Esophagus squamous epithelium (tissue), 5 donors: ENCODE data around the gene ASAP2. TPM values are rescaled to one million over a fixed set of nuclear protein-coding genes. Genes with fewer than 3 reads are reported as not detected.

ENCODE experiments used
- DNase-seq: peaks from one replicate; lab custom pipeline; 2025; lab: John Stamatoyannopoulos, UW
- H3K27ac ChIP-seq, 4 donors: fragments of 200-600 bp; sonication (generic); one replicate each; pipeline ENCODE4 v1.5.1; 2016 to 2019; ENCODE audit warnings: mild to moderate bottlenecking in 1 of 4
- H3K27me3 ChIP-seq, 4 donors: fragments of 200-600 bp; sonication (generic); 1 replicate in 3 of 4; 2 replicates in 1 of 4; pipeline versions ENCODE4 v1.5.1 to v1.6.0; 2017 to 2021; ENCODE audit warnings: antibody characterized with exemption in 1 of 4
- H3K36me3 ChIP-seq, 3 donors: fragments of 200-600 bp; sonication (generic); one replicate each; pipeline ENCODE4 v1.5.1; 2016 to 2019
- H3K4me1 ChIP-seq, 3 donors: fragments of 200-600 bp; sonication (generic); one replicate each; pipeline ENCODE4 v1.5.1; 2017 to 2019
- H3K4me3 ChIP-seq, 4 donors: fragments of 200-600 bp; sonication (generic); 1 replicate in 3 of 4; 2 replicates in 1 of 4; pipeline ENCODE4 v1.5.1; 2016 to 2019; ENCODE audit warnings: mild to moderate bottlenecking in 2 of 4, moderate library complexity in 1 of 4
- H3K9me3 ChIP-seq, 3 donors: fragments of 200-600 bp; sonication (generic); one replicate each; pipeline ENCODE4 v1.5.1; 2016 to 2019
- POLR2A ChIP-seq, 4 donors: fragments of 450-650 bp; IDR thresholded peaks; one replicate each; pipeline ENCODE4 v1.6.1; 2017; ENCODE audit warnings: antibody characterized with exemption in 4 of 4, mild to moderate bottlenecking in 4 of 4, moderate library complexity in 3 of 4
- WGBS, 2 donors: methylation state at CpG; one replicate each; pipeline ENCODE4 v1.1.5; 2018; 5-methylcytosine and 5-hydroxymethylcytosine counted together
- intact Hi-C: fragments of 100-400 bp; cut with DNase I; formaldehyde crosslinking; loops from one replicate; pipeline ENCODE4 v1.15.0; 2022
- total RNA-seq, 4 donors: library from RNA; depleted of rRNA; stranded (reverse); fragments of >200 nt; gene quantifications; one replicate each; pipeline ENCODE4 v1.1.0, GENCODE V29; 2016
- TF ChIP-seq, protein P1 (sequence below), 6 experiments: fragments of 450-650 bp in 4 of 6; fragments of 200-600 bp in 2 of 6; sonication (generic) in 2 of 6; IDR thresholded peaks; one replicate each; pipeline ENCODE4 v1.5.1; 2016 to 2019; ENCODE audit warnings: antibody characterized with exemption in 6 of 6, mild to moderate bottlenecking in 4 of 6, moderate library complexity in 4 of 6
- donor health status: DM: yes; HTN: yes; CAD: no.

ASAP2 gene
- total RNA-seq, 4 donors from 2014 or later, result 3.3 to 15.3 (median 6.9) TPM

DNA sequence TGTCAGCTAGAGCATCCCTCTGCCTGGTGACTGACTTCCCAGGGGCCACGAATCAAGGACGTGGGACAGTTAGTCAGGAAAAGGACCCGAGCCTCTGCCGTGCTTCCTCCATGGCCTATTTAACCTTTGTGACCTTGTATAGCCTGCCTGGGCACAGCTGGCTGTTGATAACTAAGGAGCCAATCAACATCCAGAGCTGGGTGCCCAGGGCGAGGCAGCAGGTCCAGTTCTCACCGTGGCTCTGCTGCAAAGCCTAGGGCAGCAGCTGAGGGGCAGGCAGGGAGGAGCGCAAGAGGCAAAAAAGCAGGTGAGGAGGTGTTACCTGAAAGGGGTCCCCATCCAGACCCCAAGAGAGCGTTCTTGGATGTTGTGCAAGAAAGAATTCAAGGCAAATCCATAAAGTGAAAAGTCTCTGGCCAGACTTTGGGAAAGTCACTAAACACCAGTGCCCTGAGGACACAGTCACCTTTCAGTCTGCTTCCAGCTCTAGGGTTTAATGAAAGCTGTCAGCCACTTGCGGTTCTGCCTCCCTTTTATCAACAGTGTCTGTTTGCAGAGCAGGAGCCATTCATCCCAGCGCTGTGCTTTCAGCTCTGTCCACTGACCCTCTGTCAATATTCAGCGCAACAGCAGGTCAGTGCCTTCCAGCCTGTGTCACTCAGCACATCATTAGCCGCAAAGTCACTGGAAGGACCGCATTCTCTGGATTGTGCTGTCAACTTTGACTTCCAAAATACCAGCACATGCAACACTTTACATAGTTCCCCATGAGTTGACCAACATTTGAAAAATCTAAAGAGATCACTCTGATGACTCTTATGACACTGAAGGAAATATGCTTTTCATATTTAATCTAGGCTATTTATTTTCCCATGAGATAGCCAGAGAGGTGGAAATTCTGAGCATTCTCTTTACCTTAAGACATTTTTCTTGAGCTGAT is 38.6 kb upstream of the ASAP2 start:
- H3K9me3 ChIP-seq, result no peaks in the 10 kb centered on the region
- H3K36me3 ChIP-seq, result no peaks in the 10 kb centered on the region
- H3K27me3 ChIP-seq, result no peaks in the 10 kb centered on the region
- TF ChIP-seq, protein P1, sequence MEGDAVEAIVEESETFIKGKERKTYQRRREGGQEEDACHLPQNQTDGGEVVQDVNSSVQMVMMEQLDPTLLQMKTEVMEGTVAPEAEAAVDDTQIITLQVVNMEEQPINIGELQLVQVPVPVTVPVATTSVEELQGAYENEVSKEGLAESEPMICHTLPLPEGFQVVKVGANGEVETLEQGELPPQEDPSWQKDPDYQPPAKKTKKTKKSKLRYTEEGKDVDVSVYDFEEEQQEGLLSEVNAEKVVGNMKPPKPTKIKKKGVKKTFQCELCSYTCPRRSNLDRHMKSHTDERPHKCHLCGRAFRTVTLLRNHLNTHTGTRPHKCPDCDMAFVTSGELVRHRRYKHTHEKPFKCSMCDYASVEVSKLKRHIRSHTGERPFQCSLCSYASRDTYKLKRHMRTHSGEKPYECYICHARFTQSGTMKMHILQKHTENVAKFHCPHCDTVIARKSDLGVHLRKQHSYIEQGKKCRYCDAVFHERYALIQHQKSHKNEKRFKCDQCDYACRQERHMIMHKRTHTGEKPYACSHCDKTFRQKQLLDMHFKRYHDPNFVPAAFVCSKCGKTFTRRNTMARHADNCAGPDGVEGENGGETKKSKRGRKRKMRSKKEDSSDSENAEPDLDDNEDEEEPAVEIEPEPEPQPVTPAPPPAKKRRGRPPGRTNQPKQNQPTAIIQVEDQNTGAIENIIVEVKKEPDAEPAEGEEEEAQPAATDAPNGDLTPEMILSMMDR (IDR thresholded peaks at IDR 0.05), result no peak
- no peak for TF ChIP-seq POLR2A (IDR thresholded peaks at IDR 0.05)
- H3K27ac ChIP-seq, result no peak overlapping the region
- no peak overlapping the region for H3K4me3 ChIP-seq
- intact Hi-C loops, result no loop called here
- DNase-seq, result no peak
- peaks cover 14 to 77% (median 36%) of the 10 kb centered on the region in 3 donors for H3K4me1 ChIP-seq
- WGBS, 2 donors, result 89 to 91% methylated on average over 8 to 12 of the region's 13 CpGs

DNA sequence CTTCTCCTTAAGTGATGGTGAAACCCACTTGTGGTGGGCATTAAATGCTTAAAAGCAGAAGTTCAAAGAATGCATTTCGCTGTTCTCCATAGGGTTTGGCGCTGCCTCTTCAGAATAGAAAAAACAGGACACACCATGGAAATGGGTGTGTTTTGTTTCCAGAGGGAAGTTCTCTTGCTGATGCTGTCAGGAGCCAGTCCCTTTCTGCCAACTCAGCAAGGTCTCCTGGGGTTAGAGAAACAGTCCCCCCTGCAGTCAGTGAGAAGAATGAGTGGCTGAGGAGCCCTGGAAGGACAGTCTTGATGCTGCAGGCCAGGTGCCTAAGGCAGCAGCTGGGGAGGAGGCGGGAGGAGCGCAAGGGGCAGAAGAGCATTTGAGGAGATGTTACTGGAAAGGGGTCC is 37.8 kb upstream of the ASAP2 start:
- intact Hi-C loops, result no loop called here
- no peak overlapping the region for H3K27ac ChIP-seq
- H3K9me3 ChIP-seq, result no peaks in the 10 kb centered on the region
- peaks cover 7 to 69% (median 28%) of the 10 kb centered on the region in 3 donors for H3K4me1 ChIP-seq
- 81 to 84% methylated on average over 4 of the region's 4 CpGs for WGBS, 2 donors
- no peaks in the 10 kb centered on the region for H3K36me3 ChIP-seq
- H3K4me3 ChIP-seq, result no peak overlapping the region
- no peak for DNase-seq
- no peak for TF ChIP-seq POLR2A (IDR thresholded peaks at IDR 0.05)
- TF ChIP-seq, protein P1 (IDR thresholded peaks at IDR 0.05), result no peak
- H3K27me3 ChIP-seq, result no peaks in the 10 kb centered on the region

DNA sequence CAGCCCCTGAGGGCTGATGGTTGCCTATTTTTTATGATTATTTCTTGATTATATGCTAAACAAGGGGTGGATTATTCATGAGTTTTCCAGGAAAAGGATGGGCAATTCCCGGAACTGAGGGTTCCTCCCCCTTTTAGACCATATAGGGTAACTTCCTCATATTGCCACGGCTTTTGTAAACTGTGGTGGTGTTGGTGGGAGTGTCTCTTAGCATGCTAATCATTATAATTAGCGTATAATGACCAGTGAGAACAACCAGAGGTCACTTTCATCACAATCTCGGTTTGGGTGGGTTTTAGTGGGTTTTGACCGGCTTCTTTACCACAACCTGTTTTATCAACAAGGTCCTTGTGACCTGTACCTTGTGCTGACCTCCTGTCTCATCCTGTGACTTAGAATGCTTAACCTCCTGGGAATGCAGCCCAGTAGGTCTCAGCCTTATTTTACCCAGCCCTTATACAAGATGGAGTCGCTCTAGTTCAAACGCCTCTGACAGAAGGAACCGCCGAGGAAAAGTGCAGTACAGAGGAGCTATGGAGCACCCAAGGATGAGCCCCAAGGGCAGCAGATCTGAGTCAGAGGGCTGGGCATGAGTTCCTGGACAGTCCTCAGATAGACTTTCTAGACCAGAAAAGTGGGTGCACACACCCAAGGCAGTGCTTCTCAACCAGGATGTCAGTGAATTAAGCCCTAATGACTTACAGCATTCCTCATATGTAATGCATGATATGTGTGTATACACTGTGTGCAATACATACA is 37.1 kb upstream of the ASAP2 start:
- Histone ChIP-seq H3K27me3 (no peaks in the 10 kb centered on the region), H3K4me1 (peaks cover 4 to 64% (median 24%) of the 10 kb centered on the region in 3 donors), H3K27ac (peak overlapping the region in 2 of 4 donors; percentile 17 to 73), H3K4me3 (no peak overlapping the region), H3K36me3 (no peaks in the 10 kb centered on the region), H3K9me3 (no peaks in the 10 kb centered on the region)
- intact Hi-C loops, result no loop called here
- 70 to 76% methylated on average over 7 to 8 of the region's 9 CpGs for WGBS, 2 donors
- no peak for DNase-seq
- TF ChIP-seq, protein P1 (IDR thresholded peaks at IDR 0.05), result no peak
- TF ChIP-seq POLR2A (IDR thresholded peaks at IDR 0.05), result no peak

DNA sequence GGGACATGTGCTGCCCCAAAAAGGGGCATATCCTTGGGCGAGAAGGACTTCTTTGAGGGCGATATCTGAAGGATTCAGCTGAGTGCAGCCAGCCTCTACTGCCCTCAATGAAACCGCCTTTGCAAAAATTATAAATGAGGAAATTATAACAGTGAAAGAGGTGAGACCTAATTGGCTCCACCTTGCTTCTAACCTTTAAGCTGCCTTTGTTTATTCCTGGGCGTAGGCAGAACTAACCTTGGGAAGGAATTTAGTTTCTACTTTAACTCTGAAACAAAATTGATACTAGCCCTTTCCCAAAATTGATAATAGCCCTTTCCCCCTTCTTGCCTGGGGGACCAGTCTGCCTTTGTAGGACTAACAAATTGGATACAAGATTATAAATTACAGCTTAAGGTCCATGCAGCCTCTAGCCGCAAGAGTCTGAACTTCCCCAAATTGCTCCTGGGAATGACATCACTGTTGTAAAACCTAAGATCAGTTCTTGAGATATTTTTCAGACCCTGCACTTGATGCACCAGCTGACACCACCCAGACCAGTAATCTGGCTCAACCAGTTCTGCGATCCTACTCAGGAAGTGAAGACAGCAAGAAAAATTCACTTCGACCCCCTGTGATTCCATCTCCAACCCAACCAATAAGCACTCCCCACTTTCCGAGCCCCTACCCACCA is 36.0 kb upstream of the ASAP2 start:
- Histone ChIP-seq H3K9me3 (no peaks in the 10 kb centered on the region), H3K4me3 (no peak overlapping the region), H3K27ac (peak overlapping the region in 3 of 4 donors; percentile 11 to 73 (median 54)), H3K27me3 (no peaks in the 10 kb centered on the region), H3K36me3 (no peaks in the 10 kb centered on the region), H3K4me1 (peaks cover 0 to 63% (median 18%) of the 10 kb centered on the region in 3 donors)
- DNase-seq, result no peak
- WGBS, 2 donors, result 49 to 67% methylated on average over 8 of the region's 8 CpGs
- TF ChIP-seq, protein P1 (IDR thresholded peaks at IDR 0.05), result no peak
- TF ChIP-seq POLR2A (IDR thresholded peaks at IDR 0.05), result no peak
- intact Hi-C loops, result no loop called here
